Measurements from ENCODE around the gene CDH2.

The CDH2 gene

DNA sequence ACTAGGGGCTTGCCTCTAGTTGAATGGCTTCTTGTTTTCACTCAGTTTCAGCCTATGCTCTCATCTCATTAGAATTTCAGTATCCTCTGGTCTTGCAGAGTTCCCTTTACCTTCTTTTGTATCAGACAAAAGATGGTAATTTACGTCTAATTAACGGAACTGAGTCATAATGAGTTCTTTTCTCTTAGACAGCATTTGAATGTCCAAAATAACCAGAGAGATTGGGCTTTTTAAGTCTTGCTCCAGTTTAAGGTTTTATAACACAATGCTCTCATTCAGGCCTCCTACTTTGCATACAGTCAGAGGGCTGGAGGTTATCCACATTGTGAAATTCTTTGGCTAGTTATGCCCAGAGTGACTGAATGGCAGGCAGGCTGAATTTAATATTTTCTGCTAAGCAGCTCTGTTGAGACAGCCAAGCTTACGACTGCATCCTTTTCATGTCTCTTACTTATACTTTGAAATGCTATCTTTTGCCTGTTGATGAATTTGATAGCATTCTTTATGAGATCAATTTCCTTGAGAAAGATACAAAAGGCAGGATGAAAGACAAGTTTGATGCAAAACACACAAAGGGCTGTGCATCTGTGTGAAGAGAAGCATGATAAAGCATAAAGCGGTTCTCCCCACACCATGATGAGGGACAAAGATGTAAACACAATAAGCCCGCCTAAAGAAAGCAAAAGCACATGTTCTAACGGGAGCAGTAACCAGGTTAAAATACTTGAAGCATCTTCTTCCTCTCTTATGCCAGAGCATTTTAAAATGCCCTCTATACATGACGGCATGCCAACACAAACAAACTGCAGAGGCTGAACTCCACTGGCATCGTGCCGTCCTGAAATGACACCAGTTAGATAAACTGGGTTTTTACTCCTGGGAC is 90.0 kb downstream of the CDH2 start:
- DNase-seq (ENCODE audit: low read depth) = no peak

- DNase-seq (ENCODE audit: low read depth) = no peak
These were observed 95.4 kb downstream of the CDH2 start for GRCh38 chr18:28081516-28081915.

DNA sequence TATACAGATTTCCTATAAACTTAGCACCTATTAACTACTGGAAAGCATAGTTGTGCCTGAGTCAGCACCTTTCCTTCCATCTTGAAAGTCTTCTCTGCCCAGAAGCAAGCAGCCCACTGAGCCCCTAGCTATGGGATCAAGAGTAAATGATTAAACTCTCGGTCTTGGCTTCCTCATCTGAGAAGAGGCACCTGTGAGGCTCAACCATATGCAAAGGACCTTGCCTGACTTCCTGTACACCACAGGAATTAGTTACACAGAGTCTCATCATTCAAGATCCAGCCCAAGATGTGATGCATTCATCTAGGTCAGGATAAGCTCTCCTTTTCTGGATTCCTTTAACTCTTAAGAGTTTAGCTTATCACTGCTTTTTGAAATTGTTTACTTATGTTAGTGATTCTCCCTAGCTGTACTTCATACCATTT is 96.0 kb downstream of the CDH2 start:
- no peak for DNase-seq (ENCODE audit: low read depth)

- DNase-seq (ENCODE audit: low read depth) = no peak
These were observed 97.0 kb downstream of the CDH2 start for GRCh38 chr18:28079883-28080282.

- no peak for DNase-seq (ENCODE audit: low read depth)
These were observed 98.1 kb downstream of the CDH2 start for GRCh38 chr18:28078849-28079248.

DNA sequence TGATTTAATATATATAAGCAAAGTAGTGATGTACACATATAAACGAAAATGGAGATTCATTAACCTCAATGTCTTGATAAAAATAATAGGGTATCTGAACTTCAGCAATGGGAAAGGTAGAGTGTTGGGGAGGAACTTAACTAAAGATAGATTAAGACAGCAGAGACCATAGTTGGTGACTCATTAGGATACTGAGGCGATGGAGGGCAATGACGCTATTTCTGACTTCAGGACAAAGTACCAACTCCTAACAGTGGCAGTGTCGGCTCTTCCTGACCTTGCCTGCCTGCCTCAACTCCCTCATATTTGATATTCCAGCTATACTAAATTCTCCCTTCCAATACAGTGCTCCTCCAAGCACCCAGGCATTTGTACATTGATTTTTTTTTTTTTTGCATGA is 98.6 kb downstream of the CDH2 start:
- no peak for DNase-seq (ENCODE audit: low read depth)

- DNase-seq (ENCODE audit: low read depth) = no peak
These were observed 101.4 kb downstream of the CDH2 start for GRCh38 chr18:28075501-28075900.

DNA sequence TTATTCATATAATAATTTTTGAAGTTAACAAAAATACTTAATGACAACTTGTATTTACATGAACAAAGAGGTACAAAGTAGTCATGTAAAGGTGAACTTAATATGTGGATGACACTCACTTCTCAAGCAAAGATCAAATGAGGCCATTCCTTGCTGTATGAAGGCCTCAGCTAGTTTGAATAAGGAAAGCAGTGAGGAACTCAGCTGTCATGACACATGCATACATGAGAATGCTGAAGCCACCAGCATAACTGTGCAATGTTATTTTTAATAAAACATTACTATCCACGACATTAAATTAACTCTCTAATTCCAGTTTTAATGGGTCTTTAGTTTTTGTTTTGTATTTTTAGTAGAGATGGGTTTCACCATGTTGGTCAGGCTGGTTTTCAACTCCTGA is 102.9 kb downstream of the CDH2 start:
- no peak for DNase-seq (ENCODE audit: low read depth)

DNA sequence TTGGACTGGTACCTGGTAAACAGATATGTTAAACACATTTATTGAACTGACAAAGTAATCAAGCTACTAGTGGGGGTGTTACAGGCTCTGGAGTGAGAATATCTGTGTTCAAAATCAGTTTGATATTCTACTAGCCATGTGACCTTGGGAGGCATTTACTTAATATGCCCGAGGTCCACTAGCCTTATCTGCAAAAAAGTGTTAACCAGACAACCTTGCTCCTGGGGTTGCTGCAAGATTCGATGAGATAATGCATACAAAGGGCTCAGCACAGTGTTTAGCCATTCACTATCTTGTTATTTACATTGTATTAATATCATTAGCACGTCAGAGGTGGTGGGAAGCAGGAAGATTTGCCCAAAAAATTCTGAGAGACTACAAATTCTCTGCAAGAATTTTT is 103.3 kb downstream of the CDH2 start:
- no peak for DNase-seq (ENCODE audit: low read depth)

- DNase-seq (ENCODE audit: low read depth) = no peak
These were observed 105.7 kb downstream of the CDH2 start for GRCh38 chr18:28071199-28071598.

DNA sequence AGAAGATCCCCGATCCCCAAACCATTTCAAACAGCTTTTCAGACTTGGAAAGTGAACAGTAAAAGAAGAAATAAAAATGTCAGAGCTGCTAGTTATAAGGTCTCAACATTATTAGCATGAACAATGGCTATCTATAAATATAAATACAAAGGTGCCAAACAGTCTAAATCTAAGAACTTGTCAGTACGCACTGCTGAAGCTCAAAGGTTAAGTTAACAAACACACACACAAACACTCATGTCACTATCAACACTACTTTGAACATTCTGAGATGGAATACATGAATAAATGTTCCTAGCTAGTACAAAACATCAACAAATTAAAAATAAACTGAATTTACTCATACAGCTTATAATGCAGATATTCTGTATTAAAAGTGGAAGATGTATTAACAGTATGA is 108.7 kb downstream of the CDH2 start:
- DNase-seq (ENCODE audit: low read depth) = no peak

DNA sequence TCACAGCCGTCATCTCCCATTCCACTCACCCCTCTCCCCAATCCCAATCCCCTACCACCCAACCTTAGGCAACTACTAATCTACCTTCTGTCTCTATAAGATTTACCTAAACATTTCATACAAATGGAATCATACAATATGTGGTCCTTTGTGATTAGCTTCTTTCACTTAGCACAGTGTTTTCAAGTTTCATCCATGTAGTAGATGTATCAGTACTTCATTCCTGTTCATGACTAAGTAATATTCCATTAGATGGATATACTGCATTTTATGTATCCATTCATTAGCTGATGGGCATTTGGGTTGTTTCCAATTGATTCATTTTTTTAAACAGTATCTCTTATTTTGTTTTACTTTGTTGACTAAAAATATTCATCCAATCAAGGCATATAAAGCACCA is 109.6 kb downstream of the CDH2 start:
- DNase-seq (ENCODE audit: low read depth) = no peak

- no peak for DNase-seq (ENCODE audit: low read depth)
These were observed 111.1 kb downstream of the CDH2 start for GRCh38 chr18:28065793-28066186.

GRCh38 chr18:28065031-28065792 is 111.7 kb downstream of the CDH2 start:
- no peak for DNase-seq (ENCODE audit: low read depth)

DNA sequence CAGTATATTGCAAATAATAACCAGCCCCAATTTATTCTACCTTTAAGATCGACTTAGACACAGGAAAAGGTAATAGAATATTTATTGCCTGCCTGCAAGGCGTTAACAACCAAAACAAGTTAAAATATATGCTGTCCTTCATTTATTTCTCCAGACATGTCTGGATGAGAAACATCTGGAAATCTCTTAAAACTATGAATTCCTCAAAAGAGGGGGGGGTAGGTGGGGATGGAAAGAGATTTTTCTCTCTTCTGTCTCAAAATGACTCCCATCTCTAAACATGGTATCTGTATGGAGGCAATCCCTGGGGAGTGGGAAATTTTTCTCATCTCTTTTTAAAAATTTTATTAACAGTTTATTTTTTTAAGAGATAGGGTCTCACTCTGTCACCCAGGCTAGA is 113.0 kb downstream of the CDH2 start:
- no peak for DNase-seq (ENCODE audit: low read depth)

DNA sequence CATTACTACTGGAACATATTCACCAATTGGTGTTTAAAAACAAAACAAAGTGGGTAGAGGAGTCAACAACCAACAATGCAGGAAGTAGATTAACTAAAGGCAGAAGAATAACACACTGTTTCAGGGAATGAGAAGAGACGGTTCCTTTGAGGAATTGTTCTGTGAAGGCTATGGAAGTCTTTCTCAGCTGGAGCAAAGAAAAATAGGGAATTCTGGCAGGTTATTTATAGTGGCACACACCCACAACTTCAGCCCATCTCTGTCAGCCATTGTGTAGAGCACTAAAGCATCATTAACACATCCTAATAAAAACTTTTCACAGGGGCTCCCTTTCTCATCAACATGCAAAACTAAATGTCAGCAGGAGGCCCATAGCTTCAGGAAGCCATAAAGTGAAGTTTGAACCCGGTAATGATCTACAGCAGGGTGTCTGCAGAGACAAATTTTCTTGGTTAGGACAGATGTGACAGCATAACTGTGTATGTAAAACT is 113.6 kb downstream of the CDH2 start:
- DNase-seq (ENCODE audit: low read depth) = no peak

- no peak for DNase-seq (ENCODE audit: low read depth)
These were observed 114.5 kb downstream of the CDH2 start for GRCh38 chr18:28062443-28062842.

GRCh38 chr18:28059861-28060260 is 117.1 kb downstream of the CDH2 start:
- DNase-seq (ENCODE audit: low read depth) = no peak

DNA sequence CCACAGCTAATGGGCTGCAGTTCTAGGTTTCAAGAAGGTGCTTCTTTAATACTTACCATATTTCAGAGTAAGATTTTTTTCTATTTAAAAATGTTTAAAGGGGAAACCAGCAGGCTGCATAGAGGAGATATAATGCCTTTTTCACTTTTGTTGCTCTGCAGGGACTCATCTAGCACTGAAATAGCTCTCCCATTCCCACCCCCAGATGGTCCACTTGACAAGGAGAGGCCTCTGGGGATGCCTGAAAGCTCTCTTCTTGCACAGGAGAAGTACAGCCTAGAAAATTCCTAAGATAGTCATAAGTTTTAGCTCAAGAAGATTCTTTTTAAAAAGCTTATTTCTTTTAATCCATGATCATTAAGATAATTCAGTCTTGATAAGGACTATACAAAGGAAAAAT is 126.4 kb downstream of the CDH2 start:
- DNase-seq (ENCODE audit: low read depth) = no peak

GRCh38 chr18:28048612-28049011 is 128.3 kb downstream of the CDH2 start:
- DNase-seq (ENCODE audit: low read depth) = no peak

DNA sequence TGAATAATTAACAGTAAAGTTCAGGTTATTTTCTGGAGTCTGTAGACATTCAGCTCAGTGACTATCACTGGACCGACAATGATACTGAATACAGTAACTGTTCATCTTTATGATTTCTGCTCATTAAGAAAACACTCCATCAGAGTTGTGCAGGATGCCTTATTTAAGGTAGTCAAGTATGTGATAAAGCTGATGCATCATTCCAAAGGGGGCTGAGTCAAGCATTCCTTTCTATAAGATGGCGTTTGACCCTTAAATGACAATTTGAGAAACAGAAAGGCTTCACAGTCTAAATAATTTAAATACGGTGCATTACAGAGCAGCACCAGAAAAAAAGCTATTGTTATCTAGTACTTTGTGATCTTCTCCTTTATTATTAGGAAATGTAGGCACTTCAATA is 131.1 kb downstream of the CDH2 start:
- DNase-seq (ENCODE audit: low read depth) = no peak

DNA sequence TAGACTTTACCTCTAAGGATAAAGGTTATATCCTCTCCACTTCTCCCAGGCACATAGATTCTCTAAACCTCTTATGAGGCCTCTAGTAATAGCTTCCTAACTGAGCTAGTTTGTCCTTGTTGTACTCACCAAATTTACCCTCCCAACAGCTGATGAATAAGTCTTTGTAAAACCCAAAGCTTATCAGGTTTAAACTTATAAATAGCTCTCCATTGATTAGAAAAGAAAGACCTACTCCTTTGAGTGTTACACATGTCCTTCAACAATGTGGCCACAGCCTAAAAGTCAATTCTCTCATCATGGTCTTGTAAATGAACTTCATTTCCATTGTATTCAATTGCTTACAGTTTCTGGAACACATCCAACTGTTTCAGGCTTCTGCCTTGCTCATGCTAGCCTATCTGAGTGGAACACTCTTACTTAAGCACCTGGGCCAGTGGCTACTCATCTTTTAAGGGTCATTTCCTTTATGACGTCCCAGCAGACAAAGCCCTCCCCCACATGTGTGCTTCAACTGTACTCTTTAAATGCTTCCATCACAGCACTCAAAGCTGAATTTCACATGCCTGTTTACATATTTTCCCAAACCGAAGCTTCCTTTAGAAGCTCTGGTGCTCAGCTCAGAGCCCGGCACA is 131.6 kb downstream of the CDH2 start:
- DNase-seq (ENCODE audit: low read depth) = no peak

GRCh38 chr18:28044036-28044435 is 132.9 kb downstream of the CDH2 start:
- no peak for DNase-seq (ENCODE audit: low read depth)
